NCI-H82 (cell line): ENCODE data around the gene YIPF5.

Experiments
- DNase-seq: peaks from one replicate; lab custom pipeline; 2025; lab: John Stamatoyannopoulos, UW

Gene YIPF5

GRCh38 chr5:144179226-144179625 is 8.8 kb upstream of the YIPF5 start:
- no peak for DNase-seq

DNA sequence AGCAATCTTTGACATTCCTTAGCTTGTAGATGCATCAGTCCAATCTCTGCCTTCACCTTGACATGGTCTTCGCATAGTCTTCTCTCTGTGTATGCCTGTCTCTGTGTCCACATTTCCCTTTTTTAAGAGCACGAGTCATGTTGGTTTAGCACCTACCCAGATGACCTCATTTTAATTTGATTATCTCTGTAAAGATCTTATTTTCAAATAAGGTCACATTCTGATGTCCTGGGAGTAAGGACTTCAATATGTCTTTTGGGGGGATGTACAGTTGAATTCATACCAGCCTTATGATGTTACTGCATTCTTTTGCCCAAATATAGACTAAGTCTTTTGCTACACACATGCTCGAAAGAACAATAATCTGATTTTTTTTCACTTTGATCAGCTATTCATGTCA is 7.1 kb upstream of the YIPF5 start:
- no peak for DNase-seq

GRCh38 chr5:144173766-144174165 is 3.3 kb upstream of the YIPF5 start:
- DNase-seq = no peak

DNA sequence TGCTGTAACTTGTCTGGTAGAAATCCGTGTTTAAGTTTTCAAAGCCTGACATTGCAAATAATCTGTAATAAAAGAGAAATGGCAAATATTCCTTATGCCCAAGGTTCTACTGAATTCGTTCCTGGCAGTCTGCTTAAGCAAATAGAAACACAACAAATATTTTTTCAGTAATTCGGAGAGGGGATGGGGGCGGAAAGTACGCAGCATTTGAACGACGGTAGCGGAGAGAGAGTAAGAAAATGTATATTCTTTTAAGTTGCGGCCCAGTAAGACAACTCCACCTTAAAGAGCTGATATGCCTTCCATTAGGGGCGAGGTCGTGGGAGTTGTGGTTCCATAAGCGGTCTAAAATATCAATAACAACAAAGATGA is 569 bp downstream of the YIPF5 start:
- no peak for DNase-seq

- no peak for DNase-seq
Observed at GRCh38 chr5:144167998-144168397, 2.5 kb downstream of the YIPF5 start.

GRCh38 chr5:144166696-144167095 is 3.8 kb downstream of the YIPF5 start:
- no peak for DNase-seq

DNA sequence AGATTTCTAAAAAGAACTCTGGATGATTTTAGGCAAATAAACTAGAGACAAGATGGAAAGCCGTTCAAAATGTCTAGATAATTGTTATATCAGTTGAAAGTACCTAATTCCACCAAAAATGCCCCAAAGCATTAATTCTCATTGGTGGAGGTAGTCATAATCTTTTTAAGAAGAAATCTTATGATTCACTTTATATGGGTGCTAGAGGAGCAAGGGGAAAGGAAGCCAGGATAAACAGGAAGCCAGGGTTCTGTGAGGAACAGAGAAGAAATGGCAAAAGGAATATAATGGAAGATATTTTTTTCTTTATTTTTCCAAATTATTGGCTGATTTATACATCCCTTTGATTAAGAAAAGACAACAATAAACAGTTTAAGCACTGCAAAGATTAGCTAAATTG is 7.8 kb downstream of the YIPF5 start:
- no peak for DNase-seq

DNA sequence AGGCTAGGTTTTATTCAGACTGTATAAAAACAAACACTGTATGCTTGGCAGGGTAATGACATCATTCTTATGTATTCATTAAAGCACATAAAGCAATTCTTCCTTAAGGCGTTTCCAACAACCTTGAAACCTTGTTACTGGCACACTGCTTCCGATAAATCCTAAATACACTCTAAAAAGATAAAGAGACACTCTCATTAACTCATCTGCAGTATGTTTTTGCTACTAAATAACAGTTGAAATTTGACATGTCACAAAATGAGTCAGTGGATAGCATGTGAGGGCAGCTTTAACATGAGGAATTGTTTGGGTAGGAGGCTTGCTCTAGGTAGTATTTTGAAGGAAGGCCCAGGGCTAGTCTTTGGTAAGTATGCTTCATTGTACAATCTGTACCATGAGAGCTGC is 13.7 kb downstream of the YIPF5 start:
- no peak for DNase-seq

DNA sequence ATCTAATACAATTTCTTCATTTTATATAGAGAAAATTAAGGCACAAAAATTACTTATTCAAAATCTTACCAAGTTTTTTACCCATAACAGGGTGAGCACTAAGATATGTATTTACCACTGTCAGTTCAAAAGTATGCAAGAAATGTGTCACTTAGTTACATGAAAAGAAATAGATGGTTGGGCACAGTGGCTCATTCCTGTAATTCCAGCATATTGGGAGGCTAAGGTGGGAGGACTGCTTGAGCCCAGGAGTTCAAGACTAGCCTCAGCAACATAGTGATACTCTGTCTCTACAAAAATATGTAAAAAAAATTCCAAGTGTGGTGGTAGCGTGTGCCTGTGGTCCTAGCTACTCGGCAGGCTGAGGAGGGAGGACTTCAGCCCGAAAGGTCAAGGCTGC is 19.4 kb downstream of the YIPF5 start:
- DNase-seq = no peak

DNA sequence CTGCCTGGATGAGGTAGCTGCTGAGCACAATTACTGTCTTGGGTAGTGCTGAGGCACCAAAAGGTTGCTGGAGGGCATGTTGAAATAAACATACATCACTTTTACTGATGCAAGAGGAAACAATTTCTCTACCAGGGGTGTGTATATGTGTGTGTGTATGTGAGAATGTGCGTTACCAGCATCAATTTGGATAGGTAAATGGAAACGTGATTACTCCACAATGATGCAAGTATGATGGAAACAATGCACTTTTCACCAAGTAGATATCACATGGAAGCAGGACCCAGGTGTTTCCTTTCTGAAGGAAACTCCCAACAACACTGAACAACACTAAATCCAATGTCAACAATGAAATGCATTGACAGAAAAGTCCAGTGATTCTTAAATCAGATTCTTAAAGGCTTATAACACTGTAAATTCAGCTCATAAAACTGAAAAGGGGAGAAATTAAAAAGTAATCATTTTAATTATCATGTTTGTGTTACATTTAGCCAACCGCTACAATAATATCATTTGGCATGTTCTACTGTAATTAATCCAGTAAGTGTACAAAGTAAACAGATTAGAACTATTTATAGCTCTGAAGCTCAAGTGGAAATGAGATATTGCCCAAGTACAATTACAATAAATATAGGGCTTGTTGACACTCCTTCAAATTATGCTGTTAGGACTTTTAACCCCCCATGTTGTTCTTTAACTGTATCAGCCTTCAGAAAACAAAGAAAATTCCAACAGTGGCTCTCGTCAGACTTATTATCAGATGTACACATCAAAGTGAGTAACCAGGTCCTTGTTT is 25.3 kb downstream of the YIPF5 start:
- peak; percentile 39 for DNase-seq

- no peak for DNase-seq
Observed at GRCh38 chr5:144143625-144144024, 26.8 kb downstream of the YIPF5 start.

GRCh38 chr5:144142824-144143162 is 27.7 kb downstream of the YIPF5 start:
- DNase-seq = no peak

GRCh38 chr5:144142139-144142823 is 28.2 kb downstream of the YIPF5 start:
- DNase-seq = peak; percentile 82

GRCh38 chr5:144141585-144141984 is 28.9 kb downstream of the YIPF5 start:
- no peak for DNase-seq

GRCh38 chr5:144139586-144139985 is 30.9 kb downstream of the YIPF5 start:
- DNase-seq = peak; percentile 29

DNA sequence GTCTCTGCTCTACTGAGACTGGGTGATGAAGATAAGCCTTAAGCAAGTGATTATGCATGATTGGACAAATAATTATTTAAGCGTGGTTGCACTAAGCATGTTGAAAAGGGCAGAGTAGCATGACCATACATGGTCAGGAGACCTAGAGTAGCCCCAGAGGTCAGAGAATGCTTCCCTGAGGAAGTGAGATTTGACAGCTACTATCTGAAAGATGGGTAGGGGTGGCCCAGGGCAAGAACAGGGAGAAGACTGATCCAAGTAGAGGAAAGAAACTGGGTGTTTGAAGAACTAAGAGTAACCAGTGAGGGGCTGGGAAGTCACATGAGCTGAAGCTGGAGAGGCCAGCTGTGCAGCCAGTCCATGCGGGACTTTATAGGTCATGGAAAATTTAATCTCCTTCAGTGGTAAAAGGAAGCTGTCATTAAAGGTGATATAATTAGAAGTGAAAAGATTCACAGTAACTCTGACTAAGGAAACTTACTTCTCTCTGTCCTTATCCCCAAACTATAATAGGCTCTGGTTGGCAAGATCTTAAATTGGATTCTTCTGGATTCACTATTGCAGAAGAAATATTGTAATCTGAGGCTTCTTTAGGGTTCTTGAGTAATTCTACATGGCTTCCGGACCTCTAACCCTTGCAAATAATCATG is 35.2 kb downstream of the YIPF5 start:
- DNase-seq = no peak

DNA sequence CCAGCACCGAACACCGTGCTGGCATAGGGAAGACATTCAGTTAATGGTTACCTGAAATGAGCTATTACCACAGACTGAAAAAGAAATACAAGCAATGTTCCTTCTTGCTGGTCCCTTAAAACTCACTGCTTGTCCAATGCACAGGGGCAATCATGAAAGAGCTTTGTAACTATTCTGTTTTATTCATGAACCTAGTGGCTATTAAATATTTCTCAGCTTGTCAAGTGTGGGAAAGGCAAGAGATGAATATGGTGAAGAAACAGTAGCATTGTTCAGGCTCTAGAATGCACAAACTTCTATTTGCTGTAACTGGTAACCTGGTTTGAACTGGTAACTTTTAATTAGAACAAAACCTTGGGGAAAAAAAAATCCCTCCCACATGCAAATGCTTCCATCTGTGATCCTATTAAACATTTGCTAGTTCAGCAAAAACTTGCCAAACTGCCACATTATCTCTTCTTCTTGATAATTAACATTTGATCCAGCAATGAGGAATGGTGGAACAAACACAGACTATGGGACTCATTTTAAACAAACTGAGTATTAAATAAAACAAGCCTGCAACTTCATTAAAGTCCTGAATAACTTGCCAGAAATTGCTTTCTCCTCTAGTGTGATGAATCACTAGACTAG is 36.1 kb downstream of the YIPF5 start:
- no peak for DNase-seq

DNA sequence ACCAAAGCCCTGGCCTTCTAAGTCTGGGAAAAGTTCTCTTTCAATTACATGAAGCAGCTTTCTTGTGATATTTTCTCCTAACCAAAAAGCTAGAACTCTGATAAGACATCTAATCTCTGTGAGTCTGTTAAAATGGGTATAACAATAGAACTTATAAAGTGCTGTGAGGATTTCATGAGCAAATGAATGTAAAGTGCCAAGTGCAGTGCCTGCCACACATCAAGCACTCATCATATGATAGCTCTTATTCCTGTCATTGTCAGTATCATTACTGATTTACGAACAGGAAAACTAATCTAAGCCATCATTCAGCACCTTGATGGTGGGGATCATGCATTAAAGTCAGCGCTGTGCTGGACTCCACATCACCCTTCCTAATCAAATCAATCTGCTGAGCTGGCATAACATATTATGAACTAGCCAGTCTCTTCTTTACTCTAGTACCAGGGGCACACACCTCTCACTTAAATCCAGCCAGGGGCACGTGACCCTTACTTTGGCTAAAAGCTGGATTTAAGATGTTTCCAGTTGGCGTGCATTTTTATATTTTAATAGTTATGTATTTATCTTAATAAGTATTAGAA is 37.3 kb downstream of the YIPF5 start:
- no peak for DNase-seq

DNA sequence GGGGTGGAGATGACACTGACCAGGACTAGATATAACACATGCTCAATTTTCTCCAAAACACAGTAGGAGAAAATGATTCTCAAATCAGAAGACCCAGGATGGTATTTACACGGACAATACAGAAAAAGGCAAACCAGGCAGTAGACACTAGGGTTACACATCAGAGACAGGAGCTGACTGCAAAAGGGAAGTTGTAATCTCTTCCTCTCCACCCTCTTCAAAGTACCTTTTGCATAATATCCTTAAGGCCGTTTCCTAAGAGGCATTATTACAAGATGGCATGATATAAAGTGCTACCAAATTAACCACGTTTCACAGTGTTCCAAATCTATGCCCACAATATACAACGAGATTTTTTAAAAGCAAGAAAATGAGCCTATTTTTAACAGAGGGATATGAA is 39.2 kb downstream of the YIPF5 start:
- no peak for DNase-seq

DNA sequence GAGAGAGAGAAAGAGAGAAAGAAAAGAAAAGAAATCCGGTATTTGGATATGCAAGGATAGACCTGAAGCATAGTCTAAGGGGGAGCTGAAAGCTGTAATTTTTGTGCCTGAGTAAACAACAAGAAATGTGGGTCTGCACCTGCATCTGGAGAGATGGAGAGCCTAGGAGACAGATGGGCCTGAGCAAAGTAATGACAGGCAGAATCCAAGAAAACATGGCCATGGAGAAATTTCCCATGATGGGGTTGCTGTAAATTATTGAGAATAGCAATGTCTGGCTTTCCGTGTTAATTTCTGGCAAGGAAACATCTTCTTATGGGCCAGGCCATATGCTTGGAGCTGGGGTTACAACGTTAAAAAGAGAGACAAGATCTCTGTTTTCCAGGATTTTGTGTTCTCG is 40.2 kb downstream of the YIPF5 start:
- no peak for DNase-seq

- DNase-seq = no peak
Observed at GRCh38 chr5:144128844-144129243, 41.6 kb downstream of the YIPF5 start.

- no peak for DNase-seq
Observed at GRCh38 chr5:144126707-144127106, 43.8 kb downstream of the YIPF5 start.
